ENCODE data around the gene ADPRHL1. TPM values are rescaled to one million over a fixed set of nuclear protein-coding genes. Genes with fewer than 3 reads are reported as not detected.

The ADPRHL1 gene
- total and polyA plus RNA-seq, 2 donors (not counting 1 experiment from before 2014, with no cell fraction given), result 0.59 to 1.5 TPM

- H3K4me3 ChIP-seq (replicated peaks in 1 of 4; ENCODE audit: control extremely low read depth in 1 of 4, insufficient read depth in 1 of 4, low read depth in 3 of 4, low read length in 4 of 4), result no peak overlapping the region
- DNase-seq (ENCODE audit: low read depth in 2 of 2), result no peak
- peaks cover 7% of the 10 kb centered on the region for H3K27me3 ChIP-seq (ENCODE audit: control insufficient read depth, insufficient read depth, low read length)
- no peak overlapping the region for H3K4me2 ChIP-seq (ENCODE audit: extremely low read depth, insufficient read depth, low read length)
- H4K20me1 ChIP-seq (ENCODE audit: control insufficient read depth, extremely low read depth, insufficient read depth, low read length), result no peaks in the 10 kb centered on the region
- H3K36me3 ChIP-seq (ENCODE audit: control insufficient read depth, insufficient read depth, low read length), result no peaks in the 10 kb centered on the region
- no peak overlapping the region for H3K27ac ChIP-seq (ENCODE audit: insufficient read depth, low read length)
- H3K79me2 ChIP-seq (ENCODE audit: control insufficient read depth, insufficient read depth, low read length), result no peaks in the 10 kb centered on the region
- no peak overlapping the region for H2AFZ ChIP-seq (ENCODE audit: low read length)
- H3K9ac ChIP-seq (ENCODE audit: insufficient read depth, low read length), result no peak overlapping the region
- H3K4me1 ChIP-seq (ENCODE audit: control insufficient read depth, extremely low read depth, insufficient read depth, low read length), result no peaks in the 10 kb centered on the region
- TF ChIP-seq EZH2 (IDR thresholded peaks at IDR 0.05; ENCODE audit: low read length, missing control alignments) (no peak), CTCF (conservative IDR thresholded peaks at IDR 0.05 in 1 of 2, IDR thresholded peaks at IDR 0.05 in 1 of 2; ENCODE audit: low read depth in 1 of 2, low read length in 2 of 2) (no peak)
- no peaks in the 10 kb centered on the region for H3K9me3 ChIP-seq (ENCODE audit: control insufficient read depth, insufficient read depth, low read depth, low read length)
Measured at GRCh38 chr13:113367771-113368170, 85.5 kb downstream of the ADPRHL1 start.

GRCh38 chr13:113367020-113367560 lies 86.2 kb downstream of the ADPRHL1 start:
- no peak for DNase-seq (ENCODE audit: low read depth in 2 of 2)
- TF ChIP-seq EZH2 (IDR thresholded peaks at IDR 0.05; ENCODE audit: low read length, missing control alignments), result no peak
- TF ChIP-seq CTCF (conservative IDR thresholded peaks at IDR 0.05 in 1 of 2, IDR thresholded peaks at IDR 0.05 in 1 of 2; ENCODE audit: low read depth in 1 of 2, low read length in 2 of 2), result no peak
- H3K36me3 ChIP-seq (ENCODE audit: control insufficient read depth, insufficient read depth, low read length), result no peaks in the 10 kb centered on the region
- no peaks in the 10 kb centered on the region for H3K4me1 ChIP-seq (ENCODE audit: control insufficient read depth, extremely low read depth, insufficient read depth, low read length)
- H3K4me3 ChIP-seq (replicated peaks in 1 of 4; ENCODE audit: control extremely low read depth in 1 of 4, insufficient read depth in 1 of 4, low read depth in 3 of 4, low read length in 4 of 4), result no peak overlapping the region
- H3K4me2 ChIP-seq (ENCODE audit: extremely low read depth, insufficient read depth, low read length), result no peak overlapping the region
- no peaks in the 10 kb centered on the region for H3K9me3 ChIP-seq (ENCODE audit: control insufficient read depth, insufficient read depth, low read depth, low read length)
- H4K20me1 ChIP-seq (ENCODE audit: control insufficient read depth, extremely low read depth, insufficient read depth, low read length), result no peaks in the 10 kb centered on the region
- H3K27me3 ChIP-seq (ENCODE audit: control insufficient read depth, insufficient read depth, low read length), result peaks cover 8% of the 10 kb centered on the region
- no peak overlapping the region for H3K9ac ChIP-seq (ENCODE audit: insufficient read depth, low read length)
- H2AFZ ChIP-seq (ENCODE audit: low read length), result no peak overlapping the region
- H3K79me2 ChIP-seq (ENCODE audit: control insufficient read depth, insufficient read depth, low read length), result no peaks in the 10 kb centered on the region
- no peak overlapping the region for H3K27ac ChIP-seq (ENCODE audit: insufficient read depth, low read length)

- no peak overlapping the region for H3K4me2 ChIP-seq (ENCODE audit: extremely low read depth, insufficient read depth, low read length)
Measured at GRCh38 chr13:113365971-113366588, 87.2 kb downstream of the ADPRHL1 start.

More at GRCh38 chr13:113365971-113366588, 87.2 kb downstream of the ADPRHL1 start:
- H3K27me3 ChIP-seq (ENCODE audit: control insufficient read depth, insufficient read depth, low read length), result peaks cover 8% of the 10 kb centered on the region
- H3K4me1 ChIP-seq (ENCODE audit: control insufficient read depth, extremely low read depth, insufficient read depth, low read length), result no peaks in the 10 kb centered on the region
- no peaks in the 10 kb centered on the region for H3K36me3 ChIP-seq (ENCODE audit: control insufficient read depth, insufficient read depth, low read length)
- no peak overlapping the region for H2AFZ ChIP-seq (ENCODE audit: low read length)
- H3K4me3 ChIP-seq (replicated peaks in 1 of 4; ENCODE audit: control extremely low read depth in 1 of 4, insufficient read depth in 1 of 4, low read depth in 3 of 4, low read length in 4 of 4), result no peak overlapping the region
- H4K20me1 ChIP-seq (ENCODE audit: control insufficient read depth, extremely low read depth, insufficient read depth, low read length), result no peaks in the 10 kb centered on the region
- DNase-seq (ENCODE audit: low read depth in 2 of 2), result no peak
- no peak overlapping the region for H3K27ac ChIP-seq (ENCODE audit: insufficient read depth, low read length)
- H3K9me3 ChIP-seq (ENCODE audit: control insufficient read depth, insufficient read depth, low read depth, low read length), result no peaks in the 10 kb centered on the region
- TF ChIP-seq CTCF (conservative IDR thresholded peaks at IDR 0.05 in 1 of 2, IDR thresholded peaks at IDR 0.05 in 1 of 2; ENCODE audit: low read depth in 1 of 2, low read length in 2 of 2), result no peak
- H3K9ac ChIP-seq (ENCODE audit: insufficient read depth, low read length), result no peak overlapping the region
- H3K79me2 ChIP-seq (ENCODE audit: control insufficient read depth, insufficient read depth, low read length), result no peaks in the 10 kb centered on the region

All from fibroblast of lung (primary cell).